ENCODE data around the gene CALHM1.

The CALHM1 gene

DNA sequence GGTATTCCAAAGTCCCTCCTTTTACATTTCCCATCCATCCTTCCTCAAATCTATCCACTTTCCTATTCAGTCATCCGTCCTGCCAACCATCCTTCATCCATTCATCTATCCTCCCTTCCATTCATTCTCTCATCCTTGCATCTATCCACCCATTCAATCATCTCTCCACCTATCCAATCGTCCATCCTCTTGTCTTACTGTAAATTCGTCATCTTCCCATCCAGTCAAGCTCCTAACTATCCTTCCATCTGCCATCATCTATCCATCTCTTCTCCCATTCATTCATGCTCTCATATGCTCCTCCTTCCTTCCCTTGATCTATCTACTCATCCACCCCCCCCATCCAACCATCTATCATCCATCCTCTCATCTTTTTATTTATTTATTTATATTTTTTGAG lies 15.4 kb upstream of the CALHM1 start:
- Mint-ChIP-seq H3K36me3 (ENCODE audit: low read depth) (no peaks in the 10 kb centered on the region), H3K27me3 (no peaks in the 10 kb centered on the region), H3K4me1 (ENCODE audit: low read depth) (peaks cover 25% of the 10 kb centered on the region)

DNA sequence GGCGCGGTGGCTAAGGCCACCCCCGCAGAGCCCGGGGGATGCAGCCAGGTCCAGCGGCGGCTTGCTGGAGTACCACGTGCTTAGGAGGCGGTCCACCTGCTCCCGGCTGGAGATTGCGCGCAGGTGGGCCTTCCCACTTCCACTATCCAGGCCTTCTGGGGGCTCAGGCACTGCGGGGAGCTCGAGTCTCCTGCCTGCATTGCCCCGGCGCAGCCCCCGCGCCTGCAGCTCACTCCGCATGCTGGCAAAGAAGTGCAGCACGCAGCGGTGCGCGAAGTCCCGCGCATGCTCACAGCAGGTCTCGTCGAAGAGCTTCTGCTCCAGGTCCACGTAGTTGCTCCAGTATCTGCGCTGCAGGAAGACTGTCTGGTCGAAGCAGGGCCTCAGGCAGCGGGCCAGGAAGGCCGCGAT lies 14.6 kb upstream of the CALHM1 start:
- Mint-ChIP-seq H3K27me3 (no peaks in the 10 kb centered on the region), H3K36me3 (ENCODE audit: low read depth) (no peaks in the 10 kb centered on the region), H3K4me3 (no peak overlapping the region), H3K27ac (no peak overlapping the region), H3K4me1 (ENCODE audit: low read depth) (peaks cover 25% of the 10 kb centered on the region), H3K9me3 (no peaks in the 10 kb centered on the region)
- DNase-seq = no peak

More for the DNA sequence above, 15.4 kb upstream of the CALHM1 start:
- Mint-ChIP-seq H3K4me3 (no peak overlapping the region), H3K27ac (no peak overlapping the region), H3K9me3 (no peaks in the 10 kb centered on the region)
- no peak for DNase-seq

DNA sequence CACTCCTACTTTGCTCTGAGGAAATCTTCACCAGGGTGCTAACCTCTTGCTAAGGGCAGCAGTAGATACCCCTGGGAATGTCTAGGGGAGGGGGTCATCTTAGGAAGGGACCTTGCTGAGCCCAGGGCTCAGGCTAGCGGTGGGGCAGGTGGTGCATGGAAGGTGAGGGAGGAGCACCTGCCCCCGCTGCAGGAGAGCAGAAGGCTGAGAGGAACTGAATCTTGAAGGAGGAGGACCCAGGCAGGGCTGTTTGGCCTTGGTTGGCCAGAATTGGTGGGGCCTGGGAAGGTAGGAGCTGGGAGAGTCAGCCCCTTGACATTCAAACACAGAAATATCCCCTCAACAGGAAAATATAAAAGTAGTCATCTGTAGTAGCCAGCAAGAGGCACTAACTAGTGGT lies 13.3 kb upstream of the CALHM1 start:
- DNase-seq = no peak
- Mint-ChIP-seq H3K27me3 (no peaks in the 10 kb centered on the region), H3K27ac (peak overlapping the region; percentile 87), H3K36me3 (ENCODE audit: low read depth) (no peaks in the 10 kb centered on the region), H3K4me1 (ENCODE audit: low read depth) (peaks cover 27% of the 10 kb centered on the region), H3K4me3 (peak overlapping the region; percentile 53), H3K9me3 (no peaks in the 10 kb centered on the region)

DNA sequence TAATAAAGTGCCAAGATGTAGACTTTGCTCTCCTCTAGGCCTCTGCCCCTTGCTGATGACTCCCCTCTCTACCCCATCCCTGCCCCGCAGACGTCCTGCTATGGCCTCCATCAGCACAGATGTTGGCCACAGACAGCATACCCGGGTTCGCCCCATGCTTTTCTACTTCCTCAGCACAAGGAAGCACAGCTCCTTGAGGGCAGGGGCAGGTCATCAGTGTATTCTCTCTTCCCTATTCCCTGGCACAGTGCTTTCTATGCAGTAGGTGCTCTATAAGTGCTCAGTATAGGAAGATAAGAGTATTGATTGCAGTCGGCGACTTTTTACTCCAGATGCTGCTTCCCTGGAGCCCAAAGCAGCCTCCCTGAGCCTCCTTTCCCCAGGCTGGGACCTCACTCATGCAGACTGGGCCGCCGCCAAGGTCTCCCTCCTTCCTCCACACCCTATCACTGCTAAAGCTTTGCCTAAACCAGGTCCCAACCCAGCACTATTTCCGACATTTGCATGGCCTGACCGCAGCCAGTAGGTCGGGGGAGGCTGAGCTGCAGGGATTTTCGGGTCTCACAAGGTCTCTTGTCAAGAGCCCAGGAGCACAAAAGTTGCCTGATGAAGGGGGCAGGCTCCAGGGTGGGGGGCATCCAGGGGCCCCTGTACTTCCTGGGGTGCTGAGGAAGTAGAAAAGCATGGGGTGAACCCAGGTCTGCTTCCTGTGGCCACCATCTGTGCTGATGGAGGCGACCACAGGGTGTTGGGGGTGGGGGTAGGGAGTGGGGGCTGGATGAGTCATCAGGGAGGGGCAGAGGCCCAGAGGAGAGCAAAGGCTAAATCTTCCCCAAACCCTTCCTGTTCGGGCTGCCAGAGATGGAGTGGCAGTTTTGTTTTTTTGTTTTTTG lies 12.3 kb upstream of the CALHM1 start:
- peak overlapping the region; percentile 87 for H3K27ac Mint-ChIP-seq
- H3K9me3 Mint-ChIP-seq = no peaks in the 10 kb centered on the region
- peak overlapping the region; percentile 53 for H3K4me3 Mint-ChIP-seq
- no peaks in the 10 kb centered on the region for H3K36me3 Mint-ChIP-seq (ENCODE audit: low read depth)
- peak; percentile 72 for DNase-seq
- H3K27me3 Mint-ChIP-seq = no peaks in the 10 kb centered on the region
- H3K4me1 Mint-ChIP-seq (ENCODE audit: low read depth) = peaks cover 24% of the 10 kb centered on the region

DNA sequence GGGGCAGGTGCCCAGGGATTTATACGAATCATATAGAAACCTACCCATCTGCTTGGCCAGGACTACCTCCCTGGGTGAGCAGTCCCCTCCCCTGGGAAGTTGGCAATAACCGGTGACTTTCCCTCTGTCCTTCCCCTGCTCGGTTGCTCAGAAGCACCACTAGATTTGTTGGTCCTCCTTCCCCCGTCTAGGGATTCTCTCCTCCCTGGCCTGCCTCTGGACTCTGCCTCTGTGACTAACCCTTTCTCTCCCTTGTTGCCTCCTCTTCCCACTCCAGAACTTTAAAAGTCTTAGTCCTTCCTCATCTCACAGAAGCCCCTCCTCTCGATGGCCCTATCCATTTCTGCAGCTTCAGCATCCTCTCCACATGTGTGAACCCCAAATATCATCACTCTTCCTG lies 10.5 kb upstream of the CALHM1 start:
- Mint-ChIP-seq H3K27ac (peak overlapping the region; percentile 3), H3K36me3 (ENCODE audit: low read depth) (no peaks in the 10 kb centered on the region), H3K27me3 (no peaks in the 10 kb centered on the region), H3K9me3 (no peaks in the 10 kb centered on the region), H3K4me3 (no peak overlapping the region), H3K4me1 (ENCODE audit: low read depth) (peaks cover 24% of the 10 kb centered on the region)
- DNase-seq = no peak

DNA sequence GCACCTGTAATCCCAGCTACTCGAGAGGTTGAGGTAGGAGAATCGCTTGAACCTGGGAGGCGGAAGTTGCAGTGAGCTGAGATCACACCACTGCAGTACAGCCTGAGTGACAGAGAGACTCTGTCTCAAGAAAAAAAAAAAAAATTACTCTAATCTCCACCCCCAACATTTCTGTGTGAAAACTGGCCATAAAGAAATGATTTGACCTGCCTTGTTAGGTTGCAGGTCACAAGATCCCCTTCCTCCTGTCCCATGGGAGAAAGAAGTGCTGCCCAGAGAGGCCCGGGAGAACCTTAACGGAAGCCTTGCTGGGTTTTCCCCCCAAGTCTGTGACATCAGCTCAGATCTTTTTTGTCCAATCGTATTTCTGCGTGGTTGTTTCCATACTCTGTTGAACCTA lies 8.7 kb upstream of the CALHM1 start:
- DNase-seq = no peak
- Mint-ChIP-seq H3K36me3 (ENCODE audit: low read depth) (no peaks in the 10 kb centered on the region), H3K27me3 (no peaks in the 10 kb centered on the region), H3K9me3 (no peaks in the 10 kb centered on the region), H3K4me3 (no peak overlapping the region), H3K27ac (no peak overlapping the region), H3K4me1 (ENCODE audit: low read depth) (peaks cover 21% of the 10 kb centered on the region)

DNA sequence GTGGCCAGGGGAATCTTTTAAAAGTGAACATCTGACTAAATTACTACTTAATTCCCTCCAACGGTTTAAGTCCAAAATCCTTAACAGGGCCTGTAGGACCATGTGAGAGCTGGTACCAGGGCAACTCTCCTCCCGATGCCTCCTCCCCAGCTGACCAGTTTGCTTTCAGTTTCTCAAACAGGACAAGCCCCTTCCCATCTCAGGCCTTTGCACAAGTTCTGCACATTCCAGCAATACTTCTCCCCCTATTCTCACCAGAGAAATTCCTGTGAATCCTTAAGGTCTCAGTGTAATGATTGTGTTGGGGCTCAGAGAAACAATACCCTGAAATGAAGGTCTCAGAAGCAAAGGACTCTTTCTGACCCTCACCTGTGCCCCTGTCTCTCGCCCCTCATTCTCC lies 8.0 kb upstream of the CALHM1 start:
- Mint-ChIP-seq H3K36me3 (ENCODE audit: low read depth) (no peaks in the 10 kb centered on the region), H3K4me1 (ENCODE audit: low read depth) (peaks cover 15% of the 10 kb centered on the region), H3K27me3 (no peaks in the 10 kb centered on the region), H3K4me3 (no peak overlapping the region), H3K9me3 (no peaks in the 10 kb centered on the region), H3K27ac (no peak overlapping the region)
- DNase-seq = no peak

DNA sequence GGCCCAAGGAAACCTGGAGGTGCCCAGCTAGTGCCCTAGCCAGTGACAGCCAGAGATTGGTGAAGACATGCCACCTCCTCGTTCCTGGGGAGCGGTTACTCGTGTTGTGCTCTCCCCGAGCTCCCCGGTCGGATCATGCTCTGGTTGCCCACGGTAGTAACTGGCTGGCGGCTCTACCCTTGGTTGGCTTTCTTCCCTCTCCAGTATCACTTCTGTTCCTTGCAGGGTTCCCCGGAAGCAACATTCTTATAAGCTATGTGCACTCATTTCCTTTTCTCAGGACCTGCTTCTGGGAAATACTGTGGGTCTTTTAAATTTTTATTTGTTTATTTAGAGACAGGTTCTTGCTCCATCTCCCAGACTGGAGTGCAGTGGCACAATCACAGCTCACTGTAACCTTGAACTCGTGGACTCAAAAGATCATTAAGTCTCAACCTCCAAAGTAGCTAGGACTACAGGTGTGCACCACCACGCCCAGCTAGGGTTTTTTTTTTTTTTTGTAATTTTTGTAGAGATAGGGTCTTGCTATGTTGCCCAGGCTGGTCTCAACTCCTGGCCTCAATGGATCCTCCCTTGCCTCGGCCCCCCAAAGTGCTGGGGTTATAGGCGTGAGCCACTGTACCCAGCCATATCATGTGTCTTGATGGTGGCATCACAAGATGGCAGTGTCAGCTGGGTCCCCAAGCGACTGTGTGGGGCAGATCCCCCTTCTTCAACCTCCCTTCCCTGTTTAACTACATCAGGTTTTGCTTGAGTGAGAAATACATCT lies 6.9 kb upstream of the CALHM1 start:
- no peaks in the 10 kb centered on the region for H3K9me3 Mint-ChIP-seq
- H3K4me1 Mint-ChIP-seq (ENCODE audit: low read depth) = peaks cover 5% of the 10 kb centered on the region
- H3K4me3 Mint-ChIP-seq = no peak overlapping the region
- no peak overlapping the region for H3K27ac Mint-ChIP-seq
- no peaks in the 10 kb centered on the region for H3K36me3 Mint-ChIP-seq (ENCODE audit: low read depth)
- DNase-seq = no peak
- H3K27me3 Mint-ChIP-seq = no peaks in the 10 kb centered on the region

DNA sequence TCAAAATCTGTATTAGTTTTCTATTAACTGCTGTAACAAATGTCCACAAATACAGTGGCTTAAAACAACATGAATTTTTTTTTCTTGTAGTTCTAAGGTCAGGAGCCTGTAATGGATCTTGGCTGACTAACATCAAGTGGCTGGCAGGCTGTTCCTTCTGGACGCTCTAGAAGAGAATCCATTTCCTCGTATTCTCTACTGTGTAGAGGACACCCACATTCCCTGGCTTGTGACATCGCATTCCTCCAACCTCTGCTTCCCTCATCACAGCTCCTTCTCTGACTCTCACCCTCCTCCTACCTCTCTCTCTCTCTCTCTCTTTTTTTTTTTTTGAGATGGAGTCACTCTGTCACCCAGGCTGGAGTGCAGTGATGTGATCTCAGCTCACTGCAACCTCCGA lies 4.8 kb upstream of the CALHM1 start:
- H3K27me3 Mint-ChIP-seq = no peaks in the 10 kb centered on the region
- no peaks in the 10 kb centered on the region for H3K9me3 Mint-ChIP-seq
- no peak overlapping the region for H3K27ac Mint-ChIP-seq
- no peak for DNase-seq
- H3K4me1 Mint-ChIP-seq (ENCODE audit: low read depth) = peaks cover 9% of the 10 kb centered on the region
- H3K4me3 Mint-ChIP-seq = no peak overlapping the region
- no peaks in the 10 kb centered on the region for H3K36me3 Mint-ChIP-seq (ENCODE audit: low read depth)

DNA sequence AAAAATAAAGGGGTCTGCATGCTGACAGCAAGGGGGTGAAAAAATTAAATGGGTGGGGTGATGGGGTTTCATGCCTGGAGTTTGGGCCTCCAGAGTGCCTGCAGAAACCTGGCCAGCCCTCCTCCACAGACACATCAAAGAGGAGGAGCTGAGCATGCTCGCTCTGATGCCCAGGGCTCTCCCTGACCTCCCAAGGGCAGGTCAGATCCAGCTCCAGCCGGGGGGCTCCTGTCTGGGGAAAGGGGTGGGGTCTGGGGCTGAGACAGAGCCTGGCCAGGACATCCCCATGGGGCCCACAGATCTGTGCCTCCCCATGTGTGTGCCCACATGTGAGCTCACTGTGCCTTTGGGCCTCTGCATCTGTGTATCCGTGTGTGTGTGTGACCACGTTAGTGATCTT lies 915 bp upstream of the CALHM1 start:
- Mint-ChIP-seq H3K4me1 (ENCODE audit: low read depth) (peaks cover 7% of the 10 kb centered on the region), H3K27me3 (no peaks in the 10 kb centered on the region), H3K36me3 (ENCODE audit: low read depth) (no peaks in the 10 kb centered on the region), H3K27ac (no peak overlapping the region), H3K4me3 (no peak overlapping the region), H3K9me3 (no peaks in the 10 kb centered on the region)
- DNase-seq = no peak

DNA sequence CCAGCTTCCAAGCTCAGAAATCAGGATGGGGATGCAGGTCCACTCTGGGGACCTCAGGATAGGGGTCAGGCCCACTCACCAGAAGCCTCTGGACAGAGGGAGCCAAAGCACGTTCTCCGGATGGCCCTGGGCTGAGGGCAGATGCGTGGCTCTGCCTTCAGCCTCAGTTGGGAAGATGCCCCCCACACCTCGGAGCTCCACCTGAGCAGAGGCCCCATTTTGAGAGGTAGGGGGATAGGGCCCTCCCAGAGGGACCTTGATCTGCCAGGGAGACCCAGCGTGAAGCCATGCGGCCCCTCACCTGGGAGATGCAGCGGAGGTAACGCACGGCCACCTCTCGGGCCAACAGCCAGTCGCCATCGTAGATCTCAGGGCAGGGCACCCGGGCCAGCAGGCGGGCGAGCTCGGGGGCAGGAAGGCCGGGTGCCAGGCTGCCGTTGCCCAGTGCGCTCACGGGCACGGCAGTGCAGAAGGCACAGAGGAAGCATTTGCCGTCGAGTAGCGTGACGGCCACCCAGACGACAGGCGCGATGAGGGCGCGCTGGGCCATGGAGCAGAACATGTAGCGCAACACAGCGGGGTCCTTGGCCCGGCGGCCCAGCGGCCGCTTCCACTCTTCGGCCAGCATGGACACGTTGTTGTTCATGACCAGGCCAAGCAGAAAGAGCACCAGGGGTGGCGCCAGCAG lies 660 bp downstream of the CALHM1 start:
- no peak for DNase-seq
- Mint-ChIP-seq H3K36me3 (ENCODE audit: low read depth) (no peaks in the 10 kb centered on the region), H3K4me1 (ENCODE audit: low read depth) (peaks cover 13% of the 10 kb centered on the region), H3K27ac (no peak overlapping the region), H3K9me3 (no peaks in the 10 kb centered on the region), H3K4me3 (no peak overlapping the region), H3K27me3 (no peaks in the 10 kb centered on the region)

DNA sequence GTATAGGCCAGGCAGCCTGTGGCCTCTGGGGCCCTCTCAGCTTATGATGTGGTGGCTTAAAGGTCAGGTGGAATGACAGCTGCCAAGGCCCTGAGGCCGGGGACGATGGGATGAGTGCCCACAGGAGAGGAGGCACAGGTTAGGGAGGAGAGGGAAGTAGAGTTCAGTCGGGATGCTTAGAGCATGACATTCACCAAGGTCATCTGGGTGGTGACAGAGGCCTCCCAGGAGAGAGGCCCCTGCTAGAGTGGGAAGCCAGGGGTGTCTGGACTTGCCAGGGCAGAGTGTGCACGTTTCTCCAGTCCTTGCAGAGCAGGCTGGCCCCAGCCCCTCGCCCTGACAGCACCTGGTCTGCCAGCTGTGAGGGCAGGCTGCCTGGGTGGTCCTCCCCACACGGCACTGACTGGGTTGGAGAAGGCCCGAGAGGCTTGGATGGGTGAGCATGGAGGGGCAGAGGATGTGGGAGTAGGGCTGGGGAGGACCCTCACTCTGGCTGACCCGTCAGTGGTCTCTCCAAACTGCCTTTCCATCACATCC lies 1.5 kb downstream of the CALHM1 start:
- H3K4me3 Mint-ChIP-seq = no peak overlapping the region
- H3K9me3 Mint-ChIP-seq = no peaks in the 10 kb centered on the region
- DNase-seq = no peak
- H3K4me1 Mint-ChIP-seq (ENCODE audit: low read depth) = peaks cover 19% of the 10 kb centered on the region
- no peak overlapping the region for H3K27ac Mint-ChIP-seq
- H3K36me3 Mint-ChIP-seq (ENCODE audit: low read depth) = no peaks in the 10 kb centered on the region
- no peaks in the 10 kb centered on the region for H3K27me3 Mint-ChIP-seq

DNA sequence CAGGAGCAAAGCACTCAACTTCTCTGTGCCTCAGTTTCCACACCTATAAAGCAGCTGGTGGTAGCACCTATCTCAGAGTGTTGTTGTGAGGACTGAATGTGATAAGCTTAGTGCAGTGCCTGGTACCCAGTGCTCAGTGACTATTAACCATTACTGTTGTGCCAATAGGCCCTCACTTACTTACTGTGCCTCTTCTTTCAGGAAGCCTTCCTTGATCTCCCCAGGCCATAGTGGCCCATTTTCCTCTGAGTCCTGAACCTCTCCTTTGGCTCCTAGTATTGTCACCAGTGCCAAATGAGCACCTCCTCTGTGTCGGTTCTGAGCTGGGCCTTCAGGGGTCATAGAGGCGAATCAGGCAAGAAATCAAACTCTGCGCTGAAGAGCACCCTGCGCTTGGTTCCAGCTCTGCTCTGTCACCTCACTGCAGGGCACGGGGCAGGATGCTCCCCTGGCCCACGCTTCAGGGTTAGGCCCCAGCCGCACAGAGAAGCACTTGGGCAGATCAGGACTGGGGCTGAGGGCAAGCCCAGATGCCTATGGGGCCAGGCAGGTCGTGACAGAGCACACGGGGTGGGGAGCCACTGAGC lies 2.5 kb downstream of the CALHM1 start:
- Mint-ChIP-seq H3K4me1 (ENCODE audit: low read depth) (peaks cover 26% of the 10 kb centered on the region), H3K27me3 (no peaks in the 10 kb centered on the region), H3K4me3 (no peak overlapping the region), H3K27ac (no peak overlapping the region), H3K9me3 (no peaks in the 10 kb centered on the region), H3K36me3 (ENCODE audit: low read depth) (peaks cover 2% of the 10 kb centered on the region)
- no peak for DNase-seq

DNA sequence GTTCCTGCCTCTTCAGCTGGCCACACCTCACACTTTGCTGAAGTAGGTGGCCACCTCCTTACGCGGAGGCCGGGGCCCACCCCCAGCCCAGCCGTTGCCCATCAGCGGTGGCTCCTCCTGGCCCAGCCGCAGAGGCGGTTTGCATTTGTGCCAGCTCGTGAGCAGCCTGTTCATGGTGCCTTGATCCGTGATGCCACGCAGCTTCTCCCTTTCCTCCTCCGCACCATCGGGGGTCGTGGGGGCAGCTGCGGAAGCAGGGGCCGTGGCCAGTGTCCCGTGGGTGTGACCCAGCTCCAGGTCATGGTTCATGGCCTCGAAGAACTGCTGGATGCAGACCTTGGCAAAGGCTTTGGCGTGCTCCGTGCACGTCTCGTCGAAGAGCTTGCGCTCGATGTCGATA lies 3.5 kb downstream of the CALHM1 start:
- Mint-ChIP-seq H3K4me3 (no peak overlapping the region), H3K27me3 (no peaks in the 10 kb centered on the region), H3K4me1 (ENCODE audit: low read depth) (peaks cover 36% of the 10 kb centered on the region), H3K36me3 (ENCODE audit: low read depth) (peaks cover 11% of the 10 kb centered on the region), H3K27ac (no peak overlapping the region), H3K9me3 (no peaks in the 10 kb centered on the region)
- no peak for DNase-seq
